Measurements from ENCODE around the gene B3GNT3.
A peak's percentile ranks its signal among the peaks of the same experiment; 100 is the strongest.

The B3GNT3 gene, protein sequence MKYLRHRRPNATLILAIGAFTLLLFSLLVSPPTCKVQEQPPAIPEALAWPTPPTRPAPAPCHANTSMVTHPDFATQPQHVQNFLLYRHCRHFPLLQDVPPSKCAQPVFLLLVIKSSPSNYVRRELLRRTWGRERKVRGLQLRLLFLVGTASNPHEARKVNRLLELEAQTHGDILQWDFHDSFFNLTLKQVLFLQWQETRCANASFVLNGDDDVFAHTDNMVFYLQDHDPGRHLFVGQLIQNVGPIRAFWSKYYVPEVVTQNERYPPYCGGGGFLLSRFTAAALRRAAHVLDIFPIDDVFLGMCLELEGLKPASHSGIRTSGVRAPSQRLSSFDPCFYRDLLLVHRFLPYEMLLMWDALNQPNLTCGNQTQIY

DNA sequence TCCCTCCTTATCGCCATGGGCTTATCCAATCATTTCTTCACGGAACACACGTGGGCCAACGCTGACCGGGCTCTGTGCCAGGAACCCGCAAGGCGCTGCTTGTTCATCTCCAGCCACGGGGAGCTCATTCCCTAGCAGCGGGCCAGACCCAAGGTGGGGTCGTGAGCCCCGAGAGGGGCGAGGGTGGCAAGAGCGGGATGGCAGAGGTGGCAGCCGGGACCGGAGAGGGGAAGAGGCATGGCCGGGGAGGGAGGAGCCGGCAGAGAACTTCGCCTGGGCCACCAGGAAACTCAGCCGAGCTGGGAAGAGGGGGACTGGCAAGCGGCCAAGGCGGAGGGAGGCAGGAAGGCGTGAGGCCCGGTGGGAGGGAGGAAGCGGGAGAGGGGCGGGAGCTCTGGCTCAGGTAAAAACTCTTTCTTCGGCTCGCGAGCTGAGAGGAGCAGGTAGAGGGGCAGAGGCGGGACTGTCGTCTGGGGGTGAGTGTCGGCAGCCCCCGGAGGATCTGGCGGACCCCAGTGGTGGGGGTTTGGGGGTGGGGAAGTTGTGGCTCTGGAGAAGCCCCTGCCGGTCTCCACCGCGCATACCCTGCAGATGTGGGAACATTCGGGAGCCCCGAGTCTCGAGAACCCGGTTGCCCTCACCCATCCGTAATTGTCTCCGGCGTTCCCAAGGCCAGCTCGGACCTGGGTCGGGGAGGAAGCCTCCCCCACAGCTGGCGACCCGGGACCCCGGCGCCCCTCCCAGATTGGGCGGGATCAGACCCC is at the start of gene B3GNT3:
B3GNT3 (plus strand) TSS at position 408 of the 764 bp plus-strand sequence. CDS start 12,670 bp downstream, outside the sequence.
- Histone ChIP-seq H3K4me3 (ENCODE audit: low read depth, low read length) (peak within 1 kb of the TSS; percentile 75), H3K36me3 (ENCODE audit: control insufficient read depth, insufficient read depth, low read length) (no peaks in the 10 kb centered on the region), H3K9ac (ENCODE audit: low read depth, low read length) (no peak within 1 kb of the TSS), H3K4me1 (ENCODE audit: control insufficient read depth, insufficient read depth, low read length) (no peaks in the 10 kb centered on the region), H3K27me3 (ENCODE audit: control insufficient read depth, insufficient read depth, low read length) (peaks cover 2% of the 10 kb centered on the region), H3K9me3 (ENCODE audit: control insufficient read depth, insufficient read depth, low read length) (no peaks in the 10 kb centered on the region)

DNA sequence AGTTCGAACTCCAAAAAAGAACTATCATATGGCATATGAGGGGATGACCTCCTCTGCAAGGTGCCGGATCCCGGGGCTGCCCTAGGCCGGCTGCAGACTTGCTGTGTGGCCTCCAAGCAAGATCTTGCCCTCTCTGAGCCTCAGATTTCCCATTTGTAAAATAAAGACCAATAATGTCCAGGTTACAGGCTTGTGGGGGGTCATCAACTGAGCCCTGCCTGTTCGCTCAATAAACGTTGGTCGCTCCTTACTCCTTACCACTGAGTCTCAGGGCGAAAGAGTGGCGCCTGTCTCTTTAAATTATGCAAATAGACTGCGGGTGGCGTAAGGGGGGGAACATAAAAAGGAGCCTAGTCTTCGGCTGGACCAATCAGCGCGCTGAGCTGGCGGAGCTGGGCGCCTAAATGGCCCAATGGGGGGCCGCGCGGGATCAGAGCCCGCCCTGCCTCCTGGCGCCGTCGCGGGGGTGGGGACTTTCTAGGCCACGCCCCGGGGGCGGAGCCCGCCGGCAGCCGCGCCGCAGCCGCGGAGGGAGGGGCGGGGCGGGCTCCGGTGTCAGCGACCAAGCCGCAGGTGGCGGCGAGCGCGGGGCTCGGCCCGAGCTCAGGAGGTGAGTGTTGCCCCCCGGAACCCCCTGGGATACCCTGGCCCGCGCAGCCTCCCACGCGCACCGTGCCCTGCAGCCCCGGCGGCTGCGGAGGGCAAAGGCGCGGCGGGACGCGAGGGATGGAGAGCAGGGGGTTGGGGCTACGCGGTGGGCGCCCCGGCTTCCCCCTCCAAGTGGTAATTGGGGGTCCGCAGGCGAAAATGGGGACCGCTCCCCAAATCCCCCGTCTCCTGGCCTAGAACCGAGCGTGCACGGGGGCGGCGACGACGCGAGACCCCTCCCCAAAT is 47.5 kb upstream of the B3GNT3 start:
- peak overlapping the region; percentile 72 for H3K4me3 ChIP-seq (ENCODE audit: low read depth, low read length)
- no peaks in the 10 kb centered on the region for H3K9me3 ChIP-seq (ENCODE audit: control insufficient read depth, insufficient read depth, low read length)
- H3K4me1 ChIP-seq (ENCODE audit: control insufficient read depth, insufficient read depth, low read length): no peaks in the 10 kb centered on the region
- H3K27me3 ChIP-seq (ENCODE audit: control insufficient read depth, insufficient read depth, low read length): no peaks in the 10 kb centered on the region
- H3K36me3 ChIP-seq (ENCODE audit: control insufficient read depth, insufficient read depth, low read length): no peaks in the 10 kb centered on the region
- no peak overlapping the region for H3K9ac ChIP-seq (ENCODE audit: low read depth, low read length)

DNA sequence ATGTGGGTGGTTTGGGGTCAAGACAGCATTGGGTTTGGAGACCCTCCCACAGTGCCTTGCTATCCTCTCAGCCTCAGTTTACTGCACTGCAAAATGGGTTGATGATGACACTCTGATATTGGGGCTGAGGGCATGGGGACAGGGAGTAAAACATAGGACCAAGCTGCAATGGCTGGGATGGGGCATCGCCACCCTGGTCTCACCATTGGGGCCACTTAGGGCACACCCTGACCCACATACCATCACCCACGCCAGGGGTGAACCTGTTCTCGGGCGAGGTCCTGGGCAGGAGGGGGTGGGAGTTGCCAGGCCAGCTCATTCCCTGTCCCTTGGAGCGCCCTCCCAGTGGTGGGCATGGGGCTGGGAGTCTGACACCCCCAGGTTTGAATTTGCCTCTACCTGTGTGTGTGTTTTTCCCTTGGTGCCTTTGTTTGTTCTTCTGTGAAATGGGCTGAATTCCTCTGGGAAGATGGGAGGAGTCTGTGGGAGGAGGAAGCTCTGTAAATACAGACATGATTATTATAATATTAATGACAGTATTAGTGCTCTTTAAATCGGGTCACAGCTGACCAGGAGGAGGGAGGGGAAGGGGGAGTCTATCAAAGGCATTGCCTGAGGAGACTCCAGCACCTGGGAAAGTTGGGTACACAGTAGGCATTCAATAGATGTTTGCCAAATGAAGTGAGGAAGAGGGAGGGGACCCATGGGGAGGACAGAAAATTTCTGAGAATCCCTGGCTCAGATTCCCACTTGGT is 45.9 kb upstream of the B3GNT3 start:
- Histone ChIP-seq H3K4me3 (ENCODE audit: low read depth, low read length) (no peak overlapping the region), H3K9me3 (ENCODE audit: control insufficient read depth, insufficient read depth, low read length) (no peaks in the 10 kb centered on the region), H3K4me1 (ENCODE audit: control insufficient read depth, insufficient read depth, low read length) (no peaks in the 10 kb centered on the region), H3K36me3 (ENCODE audit: control insufficient read depth, insufficient read depth, low read length) (no peaks in the 10 kb centered on the region), H3K9ac (ENCODE audit: low read depth, low read length) (no peak overlapping the region), H3K27me3 (ENCODE audit: control insufficient read depth, insufficient read depth, low read length) (no peaks in the 10 kb centered on the region)

DNA sequence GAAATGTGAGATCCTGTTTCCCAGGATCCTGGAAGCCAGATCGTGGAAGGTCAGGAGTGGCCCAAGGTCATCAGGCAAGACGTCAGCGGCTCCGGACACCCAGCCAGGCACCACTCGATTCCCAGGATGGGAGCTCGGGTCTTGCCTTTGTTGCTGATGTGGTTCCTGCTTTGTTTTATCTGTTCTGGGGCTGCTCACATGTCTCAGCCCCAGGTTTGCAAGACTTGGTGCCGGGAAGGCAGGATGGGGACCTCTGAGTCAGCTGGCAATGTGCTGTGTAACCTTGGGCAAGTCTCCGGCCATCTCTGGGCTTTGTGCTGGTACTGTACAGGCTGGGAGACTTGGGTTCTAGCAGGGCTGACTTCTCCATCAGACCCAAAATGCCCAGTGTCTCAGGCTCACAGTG is 45.0 kb upstream of the B3GNT3 start:
- Histone ChIP-seq H3K4me1 (ENCODE audit: control insufficient read depth, insufficient read depth, low read length) (no peaks in the 10 kb centered on the region), H3K9me3 (ENCODE audit: control insufficient read depth, insufficient read depth, low read length) (no peaks in the 10 kb centered on the region), H3K4me3 (ENCODE audit: low read depth, low read length) (no peak overlapping the region), H3K9ac (ENCODE audit: low read depth, low read length) (no peak overlapping the region), H3K27me3 (ENCODE audit: control insufficient read depth, insufficient read depth, low read length) (no peaks in the 10 kb centered on the region), H3K36me3 (ENCODE audit: control insufficient read depth, insufficient read depth, low read length) (no peaks in the 10 kb centered on the region)

DNA sequence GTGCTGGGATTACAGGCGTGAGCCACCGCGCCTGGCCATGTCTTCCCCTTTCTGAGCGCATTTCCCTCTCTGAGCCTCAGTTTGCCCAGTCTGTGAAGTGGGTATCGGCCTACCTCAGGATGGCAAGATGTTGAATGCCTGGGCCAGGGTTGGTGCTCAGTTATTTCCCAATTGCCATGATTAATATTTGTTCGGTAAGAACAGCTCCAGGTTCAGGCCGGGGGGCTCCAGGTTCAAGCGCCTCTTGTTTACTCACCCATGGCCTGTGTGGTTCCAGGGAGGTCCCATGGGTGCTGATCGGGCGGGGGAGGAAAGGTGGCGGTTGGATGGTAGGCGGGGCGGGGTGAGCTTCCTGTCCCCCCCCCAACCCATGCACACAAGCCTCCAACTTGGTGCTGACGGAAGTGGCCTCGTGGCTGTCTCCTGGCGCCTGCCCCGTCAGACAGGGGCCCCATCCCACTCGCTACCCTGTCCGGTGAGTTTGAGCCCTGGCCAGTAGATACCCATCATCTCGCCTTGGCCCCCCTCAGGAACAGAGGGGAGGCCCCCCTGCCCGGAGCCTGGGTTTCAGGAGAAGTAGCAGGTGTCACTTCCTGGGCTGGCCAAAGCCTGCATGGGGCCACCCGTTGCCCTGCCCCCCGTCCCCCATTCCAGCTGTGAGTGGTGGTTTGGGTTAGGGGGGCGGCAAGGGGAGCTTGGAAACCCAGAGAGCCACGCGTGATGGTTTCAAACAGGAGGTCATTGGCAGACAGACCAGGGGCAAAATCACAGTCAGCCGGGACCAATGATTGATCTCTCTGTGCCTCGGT is 43.6 kb upstream of the B3GNT3 start, which contains the start of gene FCHO1:
FCHO1 (plus strand) TSS at position 375 of the 809 bp plus-strand sequence. CDS start 3,688 bp downstream, outside the sequence.
- H3K4me3 ChIP-seq (ENCODE audit: low read depth, low read length): no peak within 1 kb of the TSS
- no peaks in the 10 kb centered on the region for H3K4me1 ChIP-seq (ENCODE audit: control insufficient read depth, insufficient read depth, low read length)
- no peak within 1 kb of the TSS for H3K9ac ChIP-seq (ENCODE audit: low read depth, low read length)
- no peaks in the 10 kb centered on the region for H3K9me3 ChIP-seq (ENCODE audit: control insufficient read depth, insufficient read depth, low read length)
- H3K36me3 ChIP-seq (ENCODE audit: control insufficient read depth, insufficient read depth, low read length): no peaks in the 10 kb centered on the region
- H3K27me3 ChIP-seq (ENCODE audit: control insufficient read depth, insufficient read depth, low read length): no peaks in the 10 kb centered on the region

DNA sequence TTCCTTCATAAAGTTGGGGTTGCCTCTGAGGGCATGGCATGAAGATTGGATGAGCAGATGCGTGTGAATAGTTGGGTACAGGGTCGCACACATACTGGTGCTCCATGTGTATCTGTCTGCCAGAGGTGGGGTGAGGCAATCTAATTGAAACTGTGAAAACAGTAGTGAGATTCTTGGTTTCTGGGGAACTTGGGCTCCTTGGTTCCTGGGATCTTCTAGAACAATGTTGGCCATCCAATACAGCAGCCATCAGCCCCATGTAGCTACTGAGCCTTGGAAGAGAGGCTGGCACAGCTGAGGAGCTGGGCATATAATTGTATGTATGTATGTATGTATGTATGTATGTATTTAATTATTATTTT is 43.0 kb upstream of the B3GNT3 start:
- no peak overlapping the region for H3K9ac ChIP-seq (ENCODE audit: low read depth, low read length)

DNA sequence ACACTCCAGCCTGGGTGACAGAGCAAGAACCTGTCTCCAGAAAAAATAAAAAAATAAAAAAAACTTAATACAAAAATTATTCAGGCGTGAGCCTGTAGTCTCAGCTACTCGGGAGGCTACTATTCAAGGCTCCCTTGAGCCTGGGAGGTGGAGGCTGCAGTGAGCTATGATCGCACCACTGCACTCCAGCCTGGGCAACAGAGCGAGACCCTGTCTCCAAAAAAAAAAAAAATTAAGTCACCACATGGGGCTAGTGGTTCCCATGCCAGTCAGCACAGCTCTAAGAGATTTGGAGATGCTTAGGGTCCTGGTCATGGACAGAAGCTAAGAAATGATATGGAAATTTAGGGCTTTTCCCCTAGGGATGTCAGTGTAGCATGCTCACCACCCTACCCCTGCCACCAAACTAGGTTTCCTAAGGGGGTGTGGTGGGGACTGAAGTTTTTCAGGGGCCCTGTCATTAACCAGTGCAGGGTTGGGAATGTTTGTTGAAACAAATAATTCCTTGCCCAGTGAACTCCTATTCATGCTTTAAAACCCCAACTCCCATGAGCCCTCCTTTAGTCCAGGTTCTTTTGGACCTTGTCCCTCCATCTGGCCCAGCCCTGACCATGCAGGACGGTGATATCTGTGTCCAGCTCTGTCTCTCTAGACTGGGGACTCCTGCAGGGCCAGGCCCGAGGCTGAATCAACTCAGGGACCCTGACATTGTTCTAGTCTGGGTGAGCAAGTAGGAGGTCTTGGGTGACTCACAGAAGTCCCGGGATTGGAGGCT is 41.9 kb upstream of the B3GNT3 start:
- Histone ChIP-seq H3K4me3 (ENCODE audit: low read depth, low read length) (no peak overlapping the region), H3K36me3 (ENCODE audit: control insufficient read depth, insufficient read depth, low read length) (no peaks in the 10 kb centered on the region), H3K4me1 (ENCODE audit: control insufficient read depth, insufficient read depth, low read length) (no peaks in the 10 kb centered on the region), H3K27me3 (ENCODE audit: control insufficient read depth, insufficient read depth, low read length) (no peaks in the 10 kb centered on the region), H3K9me3 (ENCODE audit: control insufficient read depth, insufficient read depth, low read length) (no peaks in the 10 kb centered on the region), H3K9ac (ENCODE audit: low read depth, low read length) (no peak overlapping the region)

More for the DNA sequence above, 43.0 kb upstream of the B3GNT3 start:
- Histone ChIP-seq H3K9me3 (ENCODE audit: control insufficient read depth, insufficient read depth, low read length) (no peaks in the 10 kb centered on the region), H3K27me3 (ENCODE audit: control insufficient read depth, insufficient read depth, low read length) (no peaks in the 10 kb centered on the region), H3K36me3 (ENCODE audit: control insufficient read depth, insufficient read depth, low read length) (no peaks in the 10 kb centered on the region), H3K4me1 (ENCODE audit: control insufficient read depth, insufficient read depth, low read length) (no peaks in the 10 kb centered on the region), H3K4me3 (ENCODE audit: low read depth, low read length) (no peak overlapping the region)

DNA sequence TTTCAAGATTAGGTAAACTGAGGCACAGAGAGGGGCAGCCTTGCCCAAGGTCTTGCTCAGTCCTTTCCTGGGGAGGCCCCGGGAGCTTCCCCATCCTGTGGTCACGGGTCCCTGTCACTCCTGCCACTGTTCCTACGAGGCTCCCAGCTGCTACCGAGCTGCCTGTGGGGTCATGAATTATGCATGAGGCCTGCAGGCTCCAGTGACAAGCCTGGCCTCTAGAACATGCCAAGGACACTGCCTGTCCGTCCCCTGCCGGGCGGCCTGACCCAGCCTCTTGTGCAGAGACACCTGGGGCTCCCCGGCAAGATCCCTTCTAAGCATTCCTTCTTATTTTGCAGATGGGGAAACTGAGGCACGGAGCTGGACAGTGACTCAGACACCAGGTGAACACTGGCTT is 41.0 kb upstream of the B3GNT3 start:
- no peaks in the 10 kb centered on the region for H3K4me1 ChIP-seq (ENCODE audit: control insufficient read depth, insufficient read depth, low read length)
- H3K4me3 ChIP-seq (ENCODE audit: low read depth, low read length): no peak overlapping the region
- H3K36me3 ChIP-seq (ENCODE audit: control insufficient read depth, insufficient read depth, low read length): no peaks in the 10 kb centered on the region
- no peaks in the 10 kb centered on the region for H3K9me3 ChIP-seq (ENCODE audit: control insufficient read depth, insufficient read depth, low read length)
- no peaks in the 10 kb centered on the region for H3K27me3 ChIP-seq (ENCODE audit: control insufficient read depth, insufficient read depth, low read length)
- no peak overlapping the region for H3K9ac ChIP-seq (ENCODE audit: low read depth, low read length)

DNA sequence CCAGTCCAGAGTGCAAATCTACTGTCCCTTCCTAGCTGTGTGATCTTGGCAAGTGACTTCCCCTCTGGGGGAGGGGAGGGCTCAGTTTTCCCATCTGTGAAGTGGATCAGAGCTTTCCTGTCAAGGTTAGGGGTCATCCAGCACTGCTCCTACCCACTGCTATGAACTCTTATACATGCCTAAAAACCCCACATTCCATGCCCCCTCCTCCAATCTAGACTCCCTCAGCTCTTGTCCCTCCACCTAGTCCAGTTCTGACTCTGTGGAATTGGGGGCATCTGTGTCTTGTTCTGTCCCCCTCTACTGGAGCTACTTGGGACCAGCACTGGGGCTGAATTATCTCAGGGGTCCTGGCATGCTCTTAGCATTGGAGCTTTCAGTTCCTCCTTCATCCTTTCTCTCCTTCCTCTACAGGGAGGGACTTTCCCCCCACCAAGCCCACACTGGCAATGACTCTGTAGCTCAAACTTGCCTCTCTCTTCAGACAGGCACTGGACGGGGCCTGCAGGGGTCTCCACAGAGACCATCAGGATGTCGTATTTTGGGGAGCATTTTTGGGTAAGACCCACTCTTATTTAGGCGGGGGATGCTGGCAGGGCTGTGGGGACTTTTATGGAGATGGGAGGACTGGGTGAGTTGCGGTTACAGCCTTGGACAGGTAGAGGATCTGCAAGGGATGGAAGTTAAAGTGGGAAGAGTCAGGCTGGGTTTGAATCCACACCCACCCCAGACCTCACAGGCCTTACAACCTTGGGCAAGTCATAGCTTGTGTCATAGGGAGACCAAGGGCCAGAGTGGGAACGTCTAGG is 40.1 kb upstream of the B3GNT3 start:
- H3K9ac ChIP-seq (ENCODE audit: low read depth, low read length): no peak overlapping the region
- H3K4me1 ChIP-seq (ENCODE audit: control insufficient read depth, insufficient read depth, low read length): no peaks in the 10 kb centered on the region

More for the DNA sequence above, 40.1 kb upstream of the B3GNT3 start:
- Histone ChIP-seq H3K27me3 (ENCODE audit: control insufficient read depth, insufficient read depth, low read length) (no peaks in the 10 kb centered on the region), H3K36me3 (ENCODE audit: control insufficient read depth, insufficient read depth, low read length) (no peaks in the 10 kb centered on the region), H3K4me3 (ENCODE audit: low read depth, low read length) (no peak overlapping the region), H3K9me3 (ENCODE audit: control insufficient read depth, insufficient read depth, low read length) (no peaks in the 10 kb centered on the region)

Measured in iPS-15b (cell line).